LNCAP (cell line): ENCODE measurements around the gene MKX.

ENCODE experiments used
- CTCF ChIP-seq: fragments of 450-650 bp; IDR thresholded peaks from 2 replicates; pipeline ENCODE4 v1.5.1; 2017; ENCODE audit warnings: mild to moderate bottlenecking

Gene MKX

GRCh38 chr10:27659786-27660185 is 85.8 kb downstream of the MKX start:
- no peak for TF ChIP-seq CTCF

GRCh38 chr10:27658788-27659187 is 86.8 kb downstream of the MKX start:
- no peak for TF ChIP-seq CTCF

GRCh38 chr10:27655296-27655695 is 90.3 kb downstream of the MKX start:
- no peak for TF ChIP-seq CTCF

GRCh38 chr10:27654284-27654683 is 91.3 kb downstream of the MKX start:
- no peak for TF ChIP-seq CTCF

- TF ChIP-seq CTCF = no peak
Measured at GRCh38 chr10:27646604-27647175, 98.9 kb downstream of the MKX start.

GRCh38 chr10:27646194-27646593 is 99.4 kb downstream of the MKX start:
- no peak for TF ChIP-seq CTCF

GRCh38 chr10:27644307-27644939 is 101.2 kb downstream of the MKX start:
- TF ChIP-seq CTCF = no peak

- no peak for TF ChIP-seq CTCF
Measured at GRCh38 chr10:27643301-27643700, 102.3 kb downstream of the MKX start.
